ENCODE measurements around the gene VPS39. TPM values are rescaled to one million over a fixed set of nuclear protein-coding genes. Genes with fewer than 3 reads are reported as not detected.

VPS39 gene
- total and polyA plus RNA-seq, 3 donors from 2014 or later = 71.8 to 135 (median 120) TPM

GRCh38 chr15:42141795-42142667 is 66.1 kb downstream of the VPS39 start:
- Histone ChIP-seq H3K9me3 (no peaks in the 10 kb centered on the region), H3K27ac (no peak overlapping the region), H3K36me3 (ENCODE audit: low read depth, missing control alignments) (no peaks in the 10 kb centered on the region), H3K4me3 (no peak overlapping the region), H3K4me1 (no peaks in the 10 kb centered on the region), H3K27me3 (no peaks in the 10 kb centered on the region)
- WGBS, 2 donors = 81 to 84% methylated on average over 14 to 20 of the region's 21 CpGs
- intact Hi-C loops (cut with DNase I; ENCODE audit: low total_unique reads) = no loop called here
- TF ChIP-seq POLR2A (IDR thresholded peaks at IDR 0.05) (no peak), CTCF (IDR thresholded peaks at IDR 0.05) (no peak)
- no peak for DNase-seq

GRCh38 chr15:42141246-42141645 is 66.9 kb downstream of the VPS39 start:
- WGBS, 2 donors = 92% methylated on average over 6 to 7 of the region's 7 CpGs
- no peak overlapping the region for H3K4me3 ChIP-seq
- H3K4me1 ChIP-seq = no peaks in the 10 kb centered on the region
- TF ChIP-seq POLR2A (IDR thresholded peaks at IDR 0.05) = no peak
- no peak for TF ChIP-seq CTCF (IDR thresholded peaks at IDR 0.05)
- DNase-seq = no peak
- no peak overlapping the region for H3K27ac ChIP-seq
- intact Hi-C loops (cut with DNase I; ENCODE audit: low total_unique reads) = no loop called here
- H3K27me3 ChIP-seq = no peaks in the 10 kb centered on the region
- no peaks in the 10 kb centered on the region for H3K36me3 ChIP-seq (ENCODE audit: low read depth, missing control alignments)
- no peaks in the 10 kb centered on the region for H3K9me3 ChIP-seq

GRCh38 chr15:42140383-42141070 is 67.6 kb downstream of the VPS39 start:
- no peak overlapping the region for H3K27ac ChIP-seq
- H3K36me3 ChIP-seq (ENCODE audit: low read depth, missing control alignments) = no peaks in the 10 kb centered on the region
- DNase-seq = no peak
- intact Hi-C loops (cut with DNase I; ENCODE audit: low total_unique reads) = no loop called here
- H3K4me1 ChIP-seq = no peaks in the 10 kb centered on the region
- no peak for TF ChIP-seq CTCF (IDR thresholded peaks at IDR 0.05)
- TF ChIP-seq POLR2A (IDR thresholded peaks at IDR 0.05) = no peak
- WGBS, 2 donors = 89 to 90% methylated on average over 6 to 8 of the region's 8 CpGs
- H3K9me3 ChIP-seq = no peaks in the 10 kb centered on the region
- no peak overlapping the region for H3K4me3 ChIP-seq
- H3K27me3 ChIP-seq = no peaks in the 10 kb centered on the region

- intact Hi-C loops (cut with DNase I; ENCODE audit: low total_unique reads) = no loop called here
- Histone ChIP-seq H3K4me3 (no peak overlapping the region), H3K27me3 (no peaks in the 10 kb centered on the region), H3K4me1 (no peaks in the 10 kb centered on the region), H3K9me3 (no peaks in the 10 kb centered on the region), H3K27ac (no peak overlapping the region), H3K36me3 (ENCODE audit: low read depth, missing control alignments) (no peaks in the 10 kb centered on the region)
- TF ChIP-seq CTCF (IDR thresholded peaks at IDR 0.05) (no peak), POLR2A (IDR thresholded peaks at IDR 0.05) (no peak)
- DNase-seq = no peak
- WGBS, 2 donors = 83 to 89% methylated on average over 5 to 6 of the region's 6 CpGs
Measured at GRCh38 chr15:42139596-42139995, 68.5 kb downstream of the VPS39 start.

All from testis (tissue), 3 donors.